Articular chondrocyte of knee joint (primary cell): ENCODE data around the gene LRP5. TPM values are rescaled to one million over a fixed set of nuclear protein-coding genes. Genes with fewer than 3 reads are reported as not detected.

ENCODE experiments used
- small RNA-seq: library from RNA; depleted of rRNA; stranded (forward); fragments of <200 nt; gene quantifications from one replicate; pipeline ENCODE3, GENCODE V24; 2012
- total RNA-seq: library from RNA; depleted of rRNA; stranded (reverse); fragments of >200 nt; gene quantifications from 2 replicates; pipeline ENCODE4 v1.2.3, GENCODE V29; 2012

LRP5 gene
- total RNA-seq, result 20.0 and 21.6 TPM in 2 replicates

GRCh38 chr11:68312117-68312779, at the start of gene LRP5:
LRP5 (plus strand) TSS chr11:68312591; CDS start chr11:68312715, 124 bp downstream.

GRCh38 chr11:68271781-68272608, 40.4 kb upstream of the LRP5 start, which contains the start of gene C11orf24:
C11orf24 (minus strand) TSS chr11:68271973; CDS start chr11:68263767, 8,206 bp downstream.

GRCh38 chr11:68460741-68461574, 148.6 kb downstream of the LRP5 start, which contains the start of gene PPP6R3:
PPP6R3 (plus strand) TSS chr11:68460752; CDS start chr11:68537665, 76,913 bp downstream.

Small RNA genes within 50 kb of the gene (small RNA-seq; reads per million reads assigned to genes)
- gene NDUFA3P2, result not detected

Other genes with a start within 250 kb of the LRP5 start
- 14.8 and 23.9 TPM in 2 replicates for gene CHKA, start 191.2 kb upstream of the LRP5 start, total RNA-seq
- gene KMT5B, start 99.3 kb upstream of the LRP5 start, total RNA-seq, result 27.4 and 31.6 TPM in 2 replicates
- gene C11orf24, start 40.6 kb upstream of the LRP5 start, total RNA-seq, result 40.4 and 47.4 TPM in 2 replicates
- gene PPP6R3, start 148.2 kb downstream of the LRP5 start, total RNA-seq, result 135 and 147 TPM in 2 replicates